AG20443 (cell line): Measurements from ENCODE around the gene CCDC120.
A peak's percentile ranks its signal among the peaks of the same experiment; 100 is the strongest.

Experiments used
- DNase-seq: peaks from one replicate; pipeline ENCODE4 v3.0.0; 2012; ENCODE audit warnings: low spot score, mixed read lengths

Gene CCDC120

DNA sequence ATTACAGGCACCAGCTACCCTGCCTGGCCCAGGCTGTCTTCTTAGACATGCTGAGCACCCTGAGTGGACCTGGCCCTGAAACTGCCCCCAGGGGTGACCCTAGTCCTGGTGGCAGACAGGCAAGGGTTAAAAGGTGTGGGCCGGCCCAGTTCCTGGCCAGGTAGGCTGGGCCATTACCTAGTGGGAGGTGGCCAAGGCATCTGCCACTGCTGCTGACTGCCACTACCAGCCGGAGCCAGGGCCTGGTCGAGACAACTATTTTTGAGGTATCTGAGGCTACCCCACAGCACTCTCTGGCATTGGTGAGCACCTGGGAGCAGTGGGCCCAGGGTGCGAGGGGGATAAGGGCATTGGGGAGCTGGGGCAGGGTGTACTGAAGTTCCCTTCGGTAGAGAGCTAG is at the start of gene CCDC120:
Gene CCDC120 (plus strand): TSS at position 206 of the 400 bp plus-strand sequence. CDS start 3,043 bp downstream, outside the sequence.
- DNase-seq: no peak

- no peak for DNase-seq
Measured at GRCh38 chrX:49019050-49019449, 39.7 kb upstream of the CCDC120 start.

GRCh38 chrX:49019599-49020249 is 39.1 kb upstream of the CCDC120 start:
- no peak for DNase-seq

GRCh38 chrX:49029876-49030275 is 28.9 kb upstream of the CCDC120 start:
- no peak for DNase-seq

DNA sequence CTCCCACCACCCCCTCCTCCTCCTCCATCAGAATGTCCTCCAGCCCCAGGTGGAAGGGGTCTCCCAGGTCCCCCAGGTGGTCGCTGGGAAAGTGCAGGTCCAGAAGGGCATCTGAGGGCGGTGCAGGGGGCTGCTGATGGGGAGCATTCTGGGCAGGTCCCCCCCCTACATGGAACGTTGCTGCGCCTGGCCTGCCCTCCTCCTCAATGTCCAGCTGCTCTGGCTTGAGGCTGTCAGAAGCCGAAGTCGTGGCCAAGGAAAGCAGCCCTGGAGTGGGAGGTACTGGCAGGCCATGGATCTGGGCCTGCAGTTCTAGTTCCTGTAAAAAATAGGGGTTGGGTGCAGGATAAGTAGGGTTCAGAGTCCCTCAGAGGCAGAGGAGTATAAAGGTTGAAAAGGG is 28.5 kb upstream of the CCDC120 start:
- DNase-seq: no peak

DNA sequence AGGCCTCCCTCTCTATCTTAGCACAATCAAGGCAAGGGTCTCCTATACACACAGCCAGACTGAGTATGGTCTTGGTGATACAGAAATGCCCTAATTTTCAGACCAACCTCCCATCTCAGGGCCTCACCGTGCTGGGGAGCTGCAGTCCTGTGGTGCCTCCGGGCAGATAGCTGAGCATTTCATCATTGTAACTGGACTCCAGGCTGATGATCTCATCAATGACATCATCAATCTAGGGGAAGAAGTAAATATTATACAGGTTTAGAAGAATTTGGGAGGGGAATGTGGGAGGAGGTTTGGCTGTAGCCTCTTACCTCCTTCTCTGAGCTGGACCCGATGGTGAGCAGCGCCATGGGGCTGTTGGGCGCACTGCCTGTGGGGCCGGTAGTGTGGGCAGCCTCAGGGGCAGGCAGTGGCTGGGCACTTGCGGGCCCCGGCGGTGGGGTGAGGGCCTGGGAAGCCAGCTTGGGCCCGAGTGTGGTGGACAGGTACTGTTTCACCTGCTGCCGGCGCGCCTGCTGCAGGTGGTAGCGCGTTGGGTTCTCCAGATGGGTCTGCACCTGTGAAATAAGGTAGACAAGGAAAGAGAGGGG is 20.8 kb upstream of the CCDC120 start:
- no peak for DNase-seq

- DNase-seq: peak; percentile 72
Measured at GRCh38 chrX:49039598-49040375, 19.0 kb upstream of the CCDC120 start.

- DNase-seq: no peak
Measured at GRCh38 chrX:49040376-49040955, 18.3 kb upstream of the CCDC120 start.

DNA sequence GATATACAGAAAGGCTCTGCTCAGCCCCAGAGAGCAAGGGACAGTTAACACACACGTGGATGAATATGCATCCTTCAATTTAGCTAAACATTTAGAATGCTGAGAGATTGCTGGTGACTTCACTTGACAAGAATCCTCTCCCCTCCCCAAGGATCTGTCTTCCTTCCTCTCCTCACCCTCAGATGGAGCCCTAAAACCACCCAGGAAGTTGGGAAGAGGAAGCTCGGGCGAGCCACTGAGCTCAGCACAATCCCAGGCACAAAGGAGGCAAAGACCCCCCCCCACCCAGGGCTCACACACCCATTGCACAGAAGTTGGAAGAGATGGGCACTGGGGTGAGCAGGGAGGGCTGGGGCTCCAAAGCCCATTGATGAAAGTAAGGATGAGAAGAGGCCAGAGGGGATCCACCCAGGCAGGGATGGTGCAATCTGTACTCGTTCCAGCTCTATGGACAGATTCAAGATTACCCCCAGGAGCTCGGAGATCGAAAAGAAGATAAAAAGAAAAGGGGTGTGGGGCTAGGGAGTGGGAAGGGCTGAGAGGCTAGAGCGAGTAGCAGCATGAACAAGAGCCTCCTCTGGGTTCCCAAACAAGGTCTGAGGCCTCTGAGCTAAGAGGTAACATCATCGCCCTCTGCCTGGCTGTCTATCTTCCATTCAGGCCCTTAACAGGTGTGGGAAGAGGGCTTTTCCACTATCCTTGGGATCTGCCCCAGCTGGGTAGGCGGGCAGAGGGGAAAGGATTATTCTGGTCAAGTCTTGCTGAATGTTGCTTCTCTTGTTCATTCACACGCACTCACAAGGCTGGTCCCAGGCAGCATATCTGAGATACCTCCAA is 16.8 kb upstream of the CCDC120 start:
- no peak for DNase-seq

GRCh38 chrX:49042581-49043219 is 16.1 kb upstream of the CCDC120 start:
- DNase-seq: no peak

GRCh38 chrX:49043220-49043986 is 15.4 kb upstream of the CCDC120 start, which contains the start of gene TFE3:
Gene TFE3, minus strand, starts transcription at chrX:49043357. Its CDS starts 131 bp downstream, at chrX:49043226.
- peak; percentile 92 for DNase-seq

DNA sequence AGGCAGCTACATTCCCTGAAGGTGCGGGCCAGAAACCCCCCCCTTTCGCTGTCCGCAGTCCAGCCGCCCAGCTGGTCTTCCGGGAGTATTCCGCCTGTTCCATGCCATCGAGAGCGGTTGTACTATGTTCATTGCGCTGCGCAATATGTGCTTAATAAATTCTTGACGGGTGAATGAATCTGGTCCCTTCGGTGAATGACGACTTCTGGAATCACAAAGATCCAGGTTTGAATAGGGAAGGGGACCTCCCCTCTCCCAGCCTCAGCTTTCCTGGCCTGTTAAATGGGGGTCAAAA is 14.9 kb upstream of the CCDC120 start:
- no peak for DNase-seq

DNA sequence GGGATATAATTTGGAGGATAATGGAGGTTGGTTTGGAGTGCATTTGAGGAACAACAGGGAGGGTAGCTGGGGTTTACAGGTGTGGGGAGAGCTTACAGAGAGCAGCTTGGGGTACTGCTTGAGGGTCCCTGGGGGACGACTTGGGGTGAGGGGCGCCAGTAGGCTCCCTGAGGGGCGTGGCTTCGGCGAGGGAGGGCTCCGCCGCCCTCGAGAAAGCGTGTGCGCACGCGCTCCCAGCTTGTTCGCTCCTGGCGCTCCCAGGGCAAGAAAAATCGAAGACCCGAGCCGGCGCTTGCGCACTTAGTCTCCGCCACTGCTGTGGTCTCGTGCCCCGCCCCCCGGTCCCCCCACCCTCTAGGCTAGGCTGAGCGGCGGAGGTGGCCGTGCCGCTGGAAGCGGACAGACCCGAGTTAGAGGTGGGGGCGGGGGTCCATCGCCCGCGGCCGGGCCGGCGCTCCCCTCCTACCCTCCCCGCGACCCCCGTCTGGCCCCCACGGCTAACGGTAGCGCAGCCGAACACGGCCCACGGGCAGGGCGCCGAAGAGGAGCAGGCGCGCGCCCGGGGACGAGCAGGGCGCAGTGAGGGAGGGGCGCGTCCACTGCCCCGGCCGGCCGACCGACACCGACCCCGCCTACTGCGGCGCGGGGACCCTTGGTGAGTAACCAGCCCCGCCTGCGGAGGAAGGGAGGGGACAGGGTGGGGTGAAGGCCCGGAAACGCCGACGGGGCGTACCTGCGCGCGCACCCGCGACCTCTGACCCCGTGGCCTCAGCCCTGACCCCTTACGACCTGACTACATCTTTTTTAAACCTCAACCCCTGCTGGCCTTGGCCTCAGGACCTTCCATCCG is 5.4 kb upstream of the CCDC120 start:
- peak; percentile 76 for DNase-seq

DNA sequence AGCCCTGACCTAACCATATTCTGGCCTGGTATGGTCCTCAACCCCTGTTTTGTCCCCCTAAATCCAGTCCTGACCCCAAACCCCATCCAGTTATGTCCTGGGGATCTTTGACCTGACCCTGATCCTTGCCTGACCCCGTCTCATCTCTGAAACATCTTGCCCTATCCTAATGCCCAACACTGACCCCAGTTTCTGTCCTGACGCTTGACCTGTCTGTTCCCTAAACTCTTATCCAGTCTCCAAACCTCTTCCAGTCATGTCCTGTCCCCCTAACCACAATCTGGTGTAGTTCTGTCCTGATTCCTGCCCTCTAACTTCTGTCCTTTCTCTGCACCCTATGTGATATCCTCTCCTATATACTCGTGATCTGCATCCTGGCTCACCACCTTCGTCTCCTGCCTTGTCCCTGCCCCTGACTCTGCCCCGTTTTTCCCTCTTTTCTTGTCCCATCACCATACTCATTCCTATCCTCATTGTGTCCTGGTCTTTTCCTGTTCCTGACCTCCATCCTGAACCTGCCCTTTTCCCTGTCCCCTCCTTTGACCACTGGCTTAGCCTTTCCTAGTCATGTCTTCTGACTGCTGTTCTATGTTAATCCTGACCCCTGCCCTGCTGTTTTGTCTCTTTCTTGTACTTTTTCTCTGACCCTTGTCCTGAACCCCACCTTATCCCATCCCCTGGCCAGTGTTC is 4.6 kb upstream of the CCDC120 start:
- DNase-seq: no peak

- no peak for DNase-seq
Measured at GRCh38 chrX:49059201-49059600, 402 bp downstream of the CCDC120 start.

- DNase-seq: no peak
Measured at GRCh38 chrX:49059681-49060085, 884 bp downstream of the CCDC120 start.

GRCh38 chrX:49060914-49061313 is 2.1 kb downstream of the CCDC120 start:
- DNase-seq: no peak

GRCh38 chrX:49061490-49061889 is 2.7 kb downstream of the CCDC120 start:
- DNase-seq: no peak

DNA sequence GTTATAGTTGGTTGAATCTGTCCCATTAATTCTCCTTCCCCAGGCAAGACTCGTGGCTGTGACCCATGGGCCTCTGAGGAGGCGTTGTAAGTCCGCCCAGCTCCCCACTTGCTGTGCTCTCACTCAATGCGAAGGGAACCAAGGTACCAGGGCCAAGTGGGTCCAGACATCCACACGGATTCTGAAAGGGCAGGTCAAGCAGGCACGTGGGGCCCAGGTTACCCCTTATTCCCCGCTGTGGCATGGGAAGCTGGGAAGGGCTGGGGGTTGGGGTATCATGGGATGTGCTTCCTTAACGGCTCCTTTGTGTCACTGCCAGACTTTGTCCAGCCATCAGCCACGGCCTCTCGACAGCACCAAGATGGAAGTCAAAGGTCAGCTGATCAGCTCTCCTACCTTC is 3.1 kb downstream of the CCDC120 start:
- no peak for DNase-seq
